ENCODE results near the gene GPR18. TPM values are rescaled to one million over a fixed set of nuclear protein-coding genes. Genes with fewer than 3 reads are reported as not detected.

The GPR18 gene
- total RNA-seq, 4 donors from 2014 or later = not detected

- Histone ChIP-seq H3K4me3 (no peak overlapping the region), H3K36me3 (peaks cover 0 to 8% (median 0%) of the 10 kb centered on the region in 3 donors), H3K4me1 (peaks cover 0 to 21% (median 3%) of the 10 kb centered on the region in 4 donors), H3K9me3 (no peaks in the 10 kb centered on the region), H3K27me3 (no peaks in the 10 kb centered on the region), H3K27ac (no peak overlapping the region)
- no peak for DNase-seq (ENCODE audit: low spot score in 2 of 2)
- TF ChIP-seq POLR2A (IDR thresholded peaks at IDR 0.05) (no peak), EP300 (IDR thresholded peaks at IDR 0.05) (no peak), CTCF (IDR thresholded peaks at IDR 0.05) (no peak)
- 79 to 82% methylated on average over 8 of the region's 8 CpGs for WGBS, 2 donors
Observed at GRCh38 chr13:99265162-99265800, 7.1 kb upstream of the GPR18 start.

GRCh38 chr13:99264051-99264450 is 5.9 kb upstream of the GPR18 start:
- Histone ChIP-seq H3K36me3 (peaks cover 0 to 8% (median 0%) of the 10 kb centered on the region in 3 donors), H3K27me3 (no peaks in the 10 kb centered on the region), H3K4me1 (peaks cover 0 to 25% (median 3%) of the 10 kb centered on the region in 4 donors), H3K4me3 (no peak overlapping the region), H3K9me3 (no peaks in the 10 kb centered on the region), H3K27ac (no peak overlapping the region)
- no peak for TF ChIP-seq POLR2A (IDR thresholded peaks at IDR 0.05)
- TF ChIP-seq CTCF (IDR thresholded peaks at IDR 0.05) = no peak
- no peak for TF ChIP-seq EP300 (IDR thresholded peaks at IDR 0.05)
- no peak for DNase-seq (ENCODE audit: low spot score in 2 of 2)
- WGBS, 2 donors = 44 to 82% methylated on average over 1 of the region's 1 CpG

GRCh38 chr13:99263126-99263785 is 5.1 kb upstream of the GPR18 start:
- DNase-seq (ENCODE audit: low spot score in 2 of 2) = no peak
- no peaks in the 10 kb centered on the region for H3K9me3 ChIP-seq
- H3K4me3 ChIP-seq = no peak overlapping the region
- 86 to 88% methylated on average over 7 of the region's 7 CpGs for WGBS, 2 donors
- no peaks in the 10 kb centered on the region for H3K27me3 ChIP-seq
- peaks cover 0 to 25% (median 3%) of the 10 kb centered on the region in 4 donors for H3K4me1 ChIP-seq
- H3K36me3 ChIP-seq = peaks cover 0 to 8% (median 0%) of the 10 kb centered on the region in 3 donors
- H3K27ac ChIP-seq = no peak overlapping the region
- TF ChIP-seq POLR2A (IDR thresholded peaks at IDR 0.05) (no peak), CTCF (IDR thresholded peaks at IDR 0.05) (no peak), EP300 (IDR thresholded peaks at IDR 0.05) (no peak)

- no peaks in the 10 kb centered on the region for H3K27me3 ChIP-seq
- TF ChIP-seq POLR2A (IDR thresholded peaks at IDR 0.05) (no peak), EP300 (IDR thresholded peaks at IDR 0.05) (no peak), CTCF (IDR thresholded peaks at IDR 0.05) (no peak)
- no peak for DNase-seq (ENCODE audit: low spot score in 2 of 2)
- no peak overlapping the region for H3K27ac ChIP-seq
- H3K9me3 ChIP-seq = no peaks in the 10 kb centered on the region
- 83 to 87% methylated on average over 1 of the region's 1 CpG for WGBS, 2 donors
- no peaks in the 10 kb centered on the region for H3K36me3 ChIP-seq
- no peak overlapping the region for H3K4me3 ChIP-seq
- peaks cover 0 to 25% (median 3%) of the 10 kb centered on the region in 4 donors for H3K4me1 ChIP-seq
Observed at GRCh38 chr13:99261059-99261458, 2.9 kb upstream of the GPR18 start.

GRCh38 chr13:99260216-99260615 is 2.0 kb upstream of the GPR18 start:
- Histone ChIP-seq H3K27ac (no peak overlapping the region), H3K4me1 (peaks cover 0 to 25% (median 3%) of the 10 kb centered on the region in 4 donors), H3K4me3 (no peak overlapping the region), H3K9me3 (no peaks in the 10 kb centered on the region), H3K27me3 (no peaks in the 10 kb centered on the region), H3K36me3 (peaks cover 0 to 5% (median 0%) of the 10 kb centered on the region in 3 donors)
- no peak for TF ChIP-seq POLR2A (IDR thresholded peaks at IDR 0.05)
- no peak for TF ChIP-seq EP300 (IDR thresholded peaks at IDR 0.05)
- TF ChIP-seq CTCF (IDR thresholded peaks at IDR 0.05) = no peak
- WGBS, 2 donors = 69 to 70% methylated on average over 5 of the region's 5 CpGs
- no peak for DNase-seq (ENCODE audit: low spot score in 2 of 2)
